GM12874 (cell line): Measurements from ENCODE around the gene BIK.

Experiments used
- CTCF ChIP-seq: IDR thresholded peaks from 2 replicates; pipeline ENCODE4 v1.5.1; 2011; ENCODE audit warnings: low read depth, mild to moderate bottlenecking, control low read depth, low read length, moderate library complexity; ENCODE audit not compliant: insufficient read depth

The BIK gene

GRCh38 chr22:43162412-43163150 is 52.0 kb downstream of the BIK start:
- TF ChIP-seq CTCF = no peak

DNA sequence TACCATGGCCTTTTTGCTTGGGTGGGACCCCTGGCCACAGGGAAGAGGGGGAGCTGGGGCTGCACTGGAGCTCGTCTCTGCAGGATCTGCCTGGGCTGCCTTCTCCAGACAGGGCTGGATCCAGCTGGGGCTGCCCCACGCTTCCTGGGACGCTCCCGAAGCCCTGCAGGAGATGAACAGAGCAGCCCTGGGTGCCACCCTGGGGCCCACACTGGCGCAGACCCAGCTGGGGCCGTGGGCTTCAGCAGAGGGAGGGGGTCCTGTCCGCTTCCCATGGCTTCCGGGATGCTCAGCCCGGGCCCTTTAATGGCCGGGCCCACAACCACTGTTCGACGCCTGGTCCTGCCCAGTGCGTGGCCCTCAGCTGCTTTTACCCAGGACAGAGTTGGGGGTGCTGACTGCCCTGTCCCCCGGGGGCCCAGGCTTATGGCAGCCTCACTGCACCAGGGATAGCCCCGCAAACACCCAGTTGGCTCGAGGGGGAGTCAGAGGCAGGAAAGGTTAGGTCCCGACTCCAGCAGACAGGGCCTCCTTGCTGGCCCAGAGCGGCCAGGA is 52.8 kb downstream of the BIK start:
- no peak for TF ChIP-seq CTCF

DNA sequence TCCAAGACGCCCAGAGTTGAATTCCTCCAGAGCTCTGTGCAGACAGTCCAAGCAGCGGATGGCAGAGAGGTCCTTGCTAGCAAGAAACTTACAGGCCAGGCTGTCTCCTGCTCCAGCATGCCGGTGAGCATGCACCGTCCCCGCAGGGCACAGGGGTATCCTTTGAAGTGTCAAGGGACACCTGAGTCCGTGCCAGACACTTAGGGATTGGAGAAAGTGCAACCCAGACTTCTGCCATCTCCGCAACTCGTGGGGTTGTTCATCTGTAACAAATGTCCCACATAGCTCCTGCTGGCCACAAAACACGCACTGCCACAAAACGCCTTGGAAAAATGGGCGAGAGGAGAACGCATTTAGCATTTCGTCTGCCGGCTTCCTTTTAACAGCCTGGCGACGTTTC is 54.1 kb downstream of the BIK start:
- no peak for TF ChIP-seq CTCF

DNA sequence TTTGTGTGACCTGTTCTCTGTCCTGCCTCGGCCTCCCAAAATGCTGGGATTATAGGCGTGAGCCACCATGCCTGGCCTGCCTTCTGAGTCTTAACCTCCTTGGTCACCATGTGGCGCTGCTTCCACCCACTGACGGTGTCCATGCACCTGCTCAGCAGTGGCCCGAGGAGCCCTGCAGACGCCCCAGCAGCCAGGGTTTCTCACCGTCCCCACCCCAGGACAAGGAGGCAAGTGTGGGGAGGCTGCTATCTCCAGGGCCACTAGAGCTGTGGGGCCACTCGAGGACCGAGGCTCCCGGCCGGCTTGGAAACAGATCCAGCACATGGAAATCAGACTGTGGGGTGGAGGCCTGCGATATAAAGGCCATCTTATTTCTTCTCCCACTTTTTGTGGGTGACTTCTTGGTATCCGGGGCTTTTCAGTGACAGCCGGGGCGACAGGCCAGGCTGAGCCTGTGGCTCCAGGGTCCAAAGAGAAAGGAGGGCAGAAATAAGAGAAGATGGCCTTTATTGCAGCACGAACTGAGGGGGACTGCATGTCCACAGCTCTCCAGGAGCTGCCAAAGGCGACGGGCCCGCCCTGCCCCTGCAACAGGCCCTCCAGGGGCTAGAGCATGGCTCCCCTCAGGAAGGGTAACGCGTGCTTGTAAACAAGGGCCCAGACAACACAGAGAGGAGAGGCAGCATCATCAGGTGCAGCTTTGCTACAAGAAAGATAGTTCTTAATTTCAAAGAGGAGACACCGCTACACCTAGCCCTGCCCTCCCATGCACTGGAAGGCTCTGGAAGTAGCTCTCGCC is 55.8 kb downstream of the BIK start:
- TF ChIP-seq CTCF = no peak

- TF ChIP-seq CTCF = no peak
These were observed 56.5 kb downstream of the BIK start for GRCh38 chr22:43167001-43167589.

- no peak for TF ChIP-seq CTCF
These were observed 58.1 kb downstream of the BIK start for GRCh38 chr22:43168471-43169309.
